ENCODE data around the gene DGKB. TPM values are rescaled to one million over a fixed set of nuclear protein-coding genes. Genes with fewer than 3 reads are reported as not detected.

DGKB gene
- total RNA-seq, 1 donor from 2014 or later, result not detected

DNA sequence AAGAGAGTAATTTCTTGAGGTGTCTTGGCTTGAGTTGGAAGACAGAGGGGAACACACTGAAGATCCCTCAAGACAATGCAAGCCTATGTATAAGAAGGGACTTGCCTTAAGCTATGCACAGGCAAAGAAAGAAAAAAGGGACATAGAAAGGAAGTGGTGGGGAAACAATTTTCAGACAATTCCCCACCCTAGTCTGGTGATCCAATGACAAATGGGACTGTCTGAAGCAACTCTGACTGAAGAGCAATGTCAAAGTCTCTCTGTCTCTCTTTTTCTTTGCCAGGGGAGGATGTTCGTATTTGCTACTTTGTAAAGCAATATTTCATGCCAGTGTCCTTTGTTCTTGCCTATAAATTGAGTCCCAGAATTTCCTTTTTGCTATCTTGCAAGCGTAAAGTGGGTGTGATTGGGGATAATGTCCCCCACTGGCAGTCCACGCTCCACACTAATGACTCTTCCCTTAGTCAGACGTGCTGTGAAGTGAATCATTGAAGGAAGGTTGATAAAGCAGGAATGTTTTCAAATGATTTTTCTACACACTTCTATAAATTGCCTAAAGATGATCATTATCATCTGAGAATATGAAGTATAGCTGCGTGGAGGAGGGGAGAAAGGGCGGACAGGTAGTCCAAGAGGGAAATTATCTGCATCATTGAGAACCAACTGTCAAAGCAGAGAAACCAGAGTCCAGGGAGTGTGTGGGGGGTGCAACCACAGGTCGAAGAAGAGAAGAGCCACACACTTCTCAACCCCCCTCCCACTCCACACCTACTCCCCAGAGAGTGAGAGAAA is 669.3 kb downstream of the DGKB start:
- Histone ChIP-seq H3K36me3 (no peaks in the 10 kb centered on the region), H3K27me3 (no peaks in the 10 kb centered on the region), H3K27ac (no peak overlapping the region), H3K4me1 (no peaks in the 10 kb centered on the region), H3K9me3 (no peaks in the 10 kb centered on the region), H3K4me3 (no peak overlapping the region)
- ATAC-seq (no peak), DNase-seq (no peak)
- intact Hi-C loops (cut with DNase I), result no loop called here
- TF ChIP-seq, protein P1, sequence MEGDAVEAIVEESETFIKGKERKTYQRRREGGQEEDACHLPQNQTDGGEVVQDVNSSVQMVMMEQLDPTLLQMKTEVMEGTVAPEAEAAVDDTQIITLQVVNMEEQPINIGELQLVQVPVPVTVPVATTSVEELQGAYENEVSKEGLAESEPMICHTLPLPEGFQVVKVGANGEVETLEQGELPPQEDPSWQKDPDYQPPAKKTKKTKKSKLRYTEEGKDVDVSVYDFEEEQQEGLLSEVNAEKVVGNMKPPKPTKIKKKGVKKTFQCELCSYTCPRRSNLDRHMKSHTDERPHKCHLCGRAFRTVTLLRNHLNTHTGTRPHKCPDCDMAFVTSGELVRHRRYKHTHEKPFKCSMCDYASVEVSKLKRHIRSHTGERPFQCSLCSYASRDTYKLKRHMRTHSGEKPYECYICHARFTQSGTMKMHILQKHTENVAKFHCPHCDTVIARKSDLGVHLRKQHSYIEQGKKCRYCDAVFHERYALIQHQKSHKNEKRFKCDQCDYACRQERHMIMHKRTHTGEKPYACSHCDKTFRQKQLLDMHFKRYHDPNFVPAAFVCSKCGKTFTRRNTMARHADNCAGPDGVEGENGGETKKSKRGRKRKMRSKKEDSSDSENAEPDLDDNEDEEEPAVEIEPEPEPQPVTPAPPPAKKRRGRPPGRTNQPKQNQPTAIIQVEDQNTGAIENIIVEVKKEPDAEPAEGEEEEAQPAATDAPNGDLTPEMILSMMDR (IDR thresholded peaks at IDR 0.05), result no peak

DNA sequence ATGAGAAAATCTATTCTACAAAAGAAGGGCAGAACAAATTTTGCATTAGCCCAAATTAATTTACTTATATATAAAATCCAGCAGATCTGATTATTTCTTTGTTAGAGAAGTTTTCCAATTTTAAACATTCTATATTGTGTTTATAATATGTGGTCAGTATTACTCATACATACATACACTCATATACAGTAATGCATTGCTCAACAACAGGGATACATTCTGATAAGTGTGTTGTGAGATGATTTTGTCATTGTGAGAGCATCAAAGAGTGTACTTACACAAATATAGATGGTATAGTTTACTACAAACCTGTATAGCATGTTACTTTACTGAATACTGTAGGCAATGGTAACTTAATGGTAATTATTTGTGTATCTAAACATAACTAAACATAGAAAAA is 673.5 kb downstream of the DGKB start:
- Histone ChIP-seq H3K4me3 (no peak overlapping the region), H3K36me3 (no peaks in the 10 kb centered on the region), H3K27me3 (no peaks in the 10 kb centered on the region), H3K4me1 (no peaks in the 10 kb centered on the region), H3K9me3 (no peaks in the 10 kb centered on the region), H3K27ac (no peak overlapping the region)
- intact Hi-C loops (cut with DNase I), result no loop called here
- DNase-seq (no peak), ATAC-seq (no peak)
- TF ChIP-seq, protein P1 (IDR thresholded peaks at IDR 0.05), result no peak

DNA sequence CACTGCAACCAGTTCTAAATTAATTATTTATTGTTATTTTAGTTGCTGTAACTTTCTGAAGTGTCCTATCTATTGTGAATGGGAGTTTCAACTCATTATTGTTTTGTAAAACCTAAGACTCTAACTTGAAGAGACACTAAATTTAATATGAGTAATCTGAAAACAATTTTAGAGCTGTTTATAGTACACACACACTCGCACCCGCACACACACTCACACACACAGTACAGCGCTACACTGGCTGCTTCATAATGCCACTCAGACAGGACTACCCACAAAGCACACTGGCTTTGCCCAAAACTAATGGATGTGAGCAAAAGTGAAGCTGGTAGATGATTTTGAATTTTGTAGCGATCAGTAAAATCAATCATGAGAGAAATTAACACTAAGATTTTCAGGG is 674.2 kb downstream of the DGKB start:
- ATAC-seq (no peak), DNase-seq (no peak)
- no peak overlapping the region for H3K27ac ChIP-seq
- no peaks in the 10 kb centered on the region for H3K27me3 ChIP-seq
- intact Hi-C loops (cut with DNase I), result no loop called here
- H3K4me1 ChIP-seq, result no peaks in the 10 kb centered on the region
- TF ChIP-seq, protein P1 (IDR thresholded peaks at IDR 0.05), result no peak
- no peaks in the 10 kb centered on the region for H3K36me3 ChIP-seq
- no peak overlapping the region for H3K4me3 ChIP-seq
- no peaks in the 10 kb centered on the region for H3K9me3 ChIP-seq

DNA sequence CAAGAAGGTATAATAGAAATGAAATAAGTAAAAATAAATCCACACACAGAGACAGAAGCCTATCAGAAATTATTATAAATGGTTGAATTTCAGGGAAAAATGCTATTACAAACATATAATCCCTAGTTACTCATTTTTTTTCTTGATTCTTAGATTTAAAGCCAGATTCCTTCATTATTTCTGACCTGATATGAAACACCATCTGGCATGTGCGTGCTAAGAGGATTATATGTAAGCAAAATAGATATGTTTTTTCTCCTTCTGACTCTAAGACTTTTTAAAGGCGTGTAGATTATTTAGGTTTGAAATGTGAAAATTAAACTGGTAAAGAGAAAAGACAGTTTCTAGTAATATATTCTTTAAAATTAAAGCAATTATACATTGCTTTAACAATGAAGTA is 676.4 kb downstream of the DGKB start:
- TF ChIP-seq, protein P1 (IDR thresholded peaks at IDR 0.05), result no peak
- no peaks in the 10 kb centered on the region for H3K36me3 ChIP-seq
- H3K27ac ChIP-seq, result no peak overlapping the region
- no peaks in the 10 kb centered on the region for H3K9me3 ChIP-seq
- no peak for ATAC-seq
- DNase-seq, result no peak
- H3K27me3 ChIP-seq, result no peaks in the 10 kb centered on the region
- no peak overlapping the region for H3K4me3 ChIP-seq
- H3K4me1 ChIP-seq, result no peaks in the 10 kb centered on the region
- intact Hi-C loops (cut with DNase I), result no loop called here

DNA sequence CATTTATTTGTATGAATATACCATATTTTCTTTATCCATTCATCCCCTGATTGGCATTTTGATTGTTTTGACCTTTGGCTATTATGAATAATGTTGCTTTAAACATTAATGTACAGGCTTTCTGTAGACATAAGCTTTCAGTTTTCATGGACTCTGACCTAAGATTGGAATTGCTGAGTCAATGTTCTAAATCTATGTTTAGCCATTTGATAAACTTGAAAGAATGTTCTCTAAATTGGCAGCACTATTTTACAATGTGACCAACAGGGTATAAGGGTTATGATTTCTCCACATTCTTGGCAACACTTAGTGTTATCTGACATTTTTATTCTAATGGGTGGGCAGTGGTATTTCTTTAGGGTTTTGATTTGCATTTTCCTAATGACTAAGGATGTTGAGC is 683.4 kb downstream of the DGKB start:
- TF ChIP-seq, protein P1 (IDR thresholded peaks at IDR 0.05), result no peak
- Histone ChIP-seq H3K27ac (no peak overlapping the region), H3K4me3 (no peak overlapping the region), H3K27me3 (no peaks in the 10 kb centered on the region), H3K36me3 (no peaks in the 10 kb centered on the region), H3K4me1 (no peaks in the 10 kb centered on the region), H3K9me3 (no peaks in the 10 kb centered on the region)
- DNase-seq (no peak), ATAC-seq (no peak)
- intact Hi-C loops (cut with DNase I), result no loop called here

Data from upper lobe of right lung (tissue), 1 donor.